ENCODE results near the gene MMP19. TPM values are rescaled to one million over a fixed set of nuclear protein-coding genes. Genes with fewer than 3 reads are reported as not detected.

Gene MMP19
- total RNA-seq, 2 donors from 2014 or later: 0.40 to 2.1 TPM

- Histone ChIP-seq H3K9me3 (ENCODE audit: control insufficient read depth, low read length) (no peaks in the 10 kb centered on the region), H3K4me3 (ENCODE audit: low read length) (no peak overlapping the region), H3K4me1 (ENCODE audit: control insufficient read depth, insufficient read depth, low read length) (peaks cover 1% of the 10 kb centered on the region), H3K36me3 (ENCODE audit: control insufficient read depth, insufficient read depth, low read length) (peaks cover 55% of the 10 kb centered on the region), H3K27me3 (ENCODE audit: control insufficient read depth, insufficient read depth, low read length, poor library complexity, severe bottlenecking) (no peaks in the 10 kb centered on the region), H3K9ac (ENCODE audit: extremely low read depth, low read length, poor library complexity, severe bottlenecking) (no peak overlapping the region), H3K27ac (ENCODE audit: low read depth, low read length) (no peak overlapping the region)
- Mint-ChIP-seq H3K27ac (no peak overlapping the region), H3K4me1 (peaks cover 26% of the 10 kb centered on the region), H3K36me3 (ENCODE audit: low read depth) (peaks cover 20% of the 10 kb centered on the region), H3K9me3 (no peaks in the 10 kb centered on the region), H3K27me3 (ENCODE audit: insufficient read depth) (no peaks in the 10 kb centered on the region), H3K4me3 (no peak overlapping the region)
- DNase-seq: no peak
- no peak for TF ChIP-seq CTCF (conservative IDR thresholded peaks at IDR 0.05)
These were observed 28.5 kb downstream of the MMP19 start for GRCh38 chr12:55814257-55814656.

GRCh38 chr12:55812088-55812487, 30.6 kb downstream of the MMP19 start:
- Mint-ChIP-seq H3K36me3 (ENCODE audit: low read depth) (peaks cover 33% of the 10 kb centered on the region), H3K9me3 (no peaks in the 10 kb centered on the region), H3K27ac (peak overlapping the region; percentile 13), H3K4me3 (no peak overlapping the region), H3K27me3 (ENCODE audit: insufficient read depth) (no peaks in the 10 kb centered on the region), H3K4me1 (peaks cover 22% of the 10 kb centered on the region)
- no peak overlapping the region for H3K9ac ChIP-seq (ENCODE audit: extremely low read depth, low read length, poor library complexity, severe bottlenecking)
- no peaks in the 10 kb centered on the region for H3K9me3 ChIP-seq (ENCODE audit: control insufficient read depth, low read length)
- no peak overlapping the region for H3K27ac ChIP-seq (ENCODE audit: low read depth, low read length)
- 36 to 62% methylated on average over 1 of the region's 1 CpG for WGBS, 2 experiments (ENCODE audit: insufficient coverage in 1 of 2, insufficient read length in 1 of 2)
- H3K4me3 ChIP-seq (ENCODE audit: low read length): peak overlapping the region; percentile 14
- H3K27me3 ChIP-seq (ENCODE audit: control insufficient read depth, insufficient read depth, low read length, poor library complexity, severe bottlenecking): no peaks in the 10 kb centered on the region
- DNase-seq: no peak
- no peak for TF ChIP-seq CTCF (conservative IDR thresholded peaks at IDR 0.05)
- H3K36me3 ChIP-seq (ENCODE audit: control insufficient read depth, insufficient read depth, low read length): peaks cover 65% of the 10 kb centered on the region
- H3K4me1 ChIP-seq (ENCODE audit: control insufficient read depth, insufficient read depth, low read length): no peaks in the 10 kb centered on the region

- Histone ChIP-seq H3K9me3 (ENCODE audit: control insufficient read depth, low read length) (no peaks in the 10 kb centered on the region), H3K4me3 (ENCODE audit: low read length) (no peak overlapping the region), H3K27ac (ENCODE audit: low read depth, low read length) (no peak overlapping the region), H3K36me3 (ENCODE audit: control insufficient read depth, insufficient read depth, low read length) (peaks cover 60% of the 10 kb centered on the region), H3K27me3 (ENCODE audit: control insufficient read depth, insufficient read depth, low read length, poor library complexity, severe bottlenecking) (no peaks in the 10 kb centered on the region), H3K9ac (ENCODE audit: extremely low read depth, low read length, poor library complexity, severe bottlenecking) (no peak overlapping the region), H3K4me1 (ENCODE audit: control insufficient read depth, insufficient read depth, low read length) (no peaks in the 10 kb centered on the region)
- Mint-ChIP-seq H3K4me3 (no peak overlapping the region), H3K9me3 (no peaks in the 10 kb centered on the region), H3K4me1 (peaks cover 17% of the 10 kb centered on the region), H3K36me3 (ENCODE audit: low read depth) (peaks cover 35% of the 10 kb centered on the region), H3K27ac (no peak overlapping the region), H3K27me3 (ENCODE audit: insufficient read depth) (no peaks in the 10 kb centered on the region)
- 95 to 100% methylated on average over 2 to 4 of the region's 5 CpGs for WGBS, 2 experiments (ENCODE audit: insufficient coverage in 1 of 2, insufficient read length in 1 of 2)
- no peak for TF ChIP-seq CTCF (conservative IDR thresholded peaks at IDR 0.05)
- no peak for DNase-seq
These were observed 33.5 kb downstream of the MMP19 start for GRCh38 chr12:55809274-55809673.
